GM10266 (cell line): ENCODE measurements around the gene PPP6R3.

ENCODE experiments used
- DNase-seq: peaks from one replicate; pipeline ENCODE4 v3.0.0; 2012; ENCODE audit errors: extremely low spot score
- TF ChIP-seq, protein P1 (sequence below): IDR thresholded peaks from 2 replicates; pipeline ENCODE4 v1.5.1; 2012; ENCODE audit warnings: mild to moderate bottlenecking, low read depth; ENCODE audit not compliant: control insufficient read depth, insufficient read depth; ENCODE audit errors: missing control alignments

Gene PPP6R3

DNA sequence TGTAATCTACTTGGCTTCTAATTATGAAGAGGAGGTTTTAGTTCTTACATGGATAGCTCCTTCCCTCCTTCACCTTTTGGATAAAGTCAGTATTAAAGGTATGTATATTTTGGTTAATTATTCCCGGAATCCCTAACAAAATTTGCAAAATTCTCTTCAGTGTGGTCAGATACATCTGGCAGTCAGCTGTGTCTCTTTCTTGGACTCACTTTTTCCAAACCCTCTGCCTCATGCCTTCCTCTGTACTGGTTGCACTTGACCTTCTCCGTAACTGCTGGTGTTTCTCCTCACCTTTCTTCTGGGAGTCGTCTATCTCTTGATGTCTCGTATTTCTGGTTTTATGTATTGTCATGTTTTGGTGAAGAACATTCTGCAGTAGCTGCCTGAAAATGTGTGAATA is 62.5 kb downstream of the PPP6R3 start:
- TF ChIP-seq, protein P1, sequence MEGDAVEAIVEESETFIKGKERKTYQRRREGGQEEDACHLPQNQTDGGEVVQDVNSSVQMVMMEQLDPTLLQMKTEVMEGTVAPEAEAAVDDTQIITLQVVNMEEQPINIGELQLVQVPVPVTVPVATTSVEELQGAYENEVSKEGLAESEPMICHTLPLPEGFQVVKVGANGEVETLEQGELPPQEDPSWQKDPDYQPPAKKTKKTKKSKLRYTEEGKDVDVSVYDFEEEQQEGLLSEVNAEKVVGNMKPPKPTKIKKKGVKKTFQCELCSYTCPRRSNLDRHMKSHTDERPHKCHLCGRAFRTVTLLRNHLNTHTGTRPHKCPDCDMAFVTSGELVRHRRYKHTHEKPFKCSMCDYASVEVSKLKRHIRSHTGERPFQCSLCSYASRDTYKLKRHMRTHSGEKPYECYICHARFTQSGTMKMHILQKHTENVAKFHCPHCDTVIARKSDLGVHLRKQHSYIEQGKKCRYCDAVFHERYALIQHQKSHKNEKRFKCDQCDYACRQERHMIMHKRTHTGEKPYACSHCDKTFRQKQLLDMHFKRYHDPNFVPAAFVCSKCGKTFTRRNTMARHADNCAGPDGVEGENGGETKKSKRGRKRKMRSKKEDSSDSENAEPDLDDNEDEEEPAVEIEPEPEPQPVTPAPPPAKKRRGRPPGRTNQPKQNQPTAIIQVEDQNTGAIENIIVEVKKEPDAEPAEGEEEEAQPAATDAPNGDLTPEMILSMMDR = no peak
- DNase-seq = no peak

DNA sequence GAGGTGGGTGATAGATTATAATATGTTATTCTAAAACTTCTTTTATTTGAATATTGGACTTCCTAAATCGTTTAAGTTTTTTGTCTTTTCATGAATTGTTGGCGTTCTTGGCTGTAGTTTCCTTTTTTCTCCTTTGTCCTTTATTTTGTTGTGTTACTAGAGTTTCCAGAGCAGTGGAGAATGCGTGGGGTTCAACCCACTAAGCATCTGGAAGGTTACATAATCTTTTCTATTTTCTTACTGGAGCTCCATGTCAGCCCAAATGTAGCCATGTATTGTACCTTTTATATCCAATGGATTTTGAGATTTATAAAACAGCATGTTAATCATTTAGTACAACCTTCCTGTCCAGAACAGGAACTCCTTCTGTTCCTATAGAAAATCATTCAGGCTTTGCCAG is 63.2 kb downstream of the PPP6R3 start:
- TF ChIP-seq, protein P1 = no peak
- DNase-seq = no peak

DNA sequence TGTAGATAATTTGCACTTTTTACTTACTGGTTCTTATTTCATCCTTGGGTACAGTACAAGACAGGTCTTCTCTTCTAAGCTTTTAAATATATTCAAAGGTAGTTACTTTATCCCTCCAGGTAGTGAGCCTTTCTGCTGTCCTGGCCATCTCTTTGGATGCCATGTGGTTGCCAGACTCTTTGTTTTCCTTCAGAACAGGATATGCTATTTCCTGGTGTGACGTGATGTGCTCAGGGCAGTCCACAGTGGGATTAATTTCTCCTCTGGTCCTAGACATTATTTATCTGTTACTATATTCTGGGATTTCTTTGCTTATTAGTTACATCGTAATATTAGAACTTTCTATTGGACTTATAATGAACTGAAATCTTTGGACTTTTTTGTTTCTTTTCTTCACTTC is 63.7 kb downstream of the PPP6R3 start:
- no peak for DNase-seq
- TF ChIP-seq, protein P1 = no peak

DNA sequence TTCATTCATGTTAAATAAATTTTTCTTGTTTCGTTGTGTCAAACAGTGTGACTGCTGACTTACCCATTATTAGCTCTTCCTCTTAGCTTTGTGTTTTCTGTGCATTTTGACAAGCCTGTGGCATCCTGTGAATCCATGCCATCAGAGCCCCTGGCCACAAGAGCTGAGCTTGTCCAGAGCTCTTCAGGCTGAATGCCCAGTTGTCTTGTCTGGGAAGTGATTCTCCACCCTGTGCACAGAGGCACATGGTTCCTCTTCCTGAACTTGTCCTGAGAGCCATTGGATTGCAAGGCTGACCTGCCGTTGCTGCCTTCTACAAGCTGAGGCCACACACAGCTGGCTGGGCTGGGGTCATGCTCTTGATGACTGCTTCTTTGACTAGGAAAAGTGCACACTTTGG is 64.1 kb downstream of the PPP6R3 start:
- TF ChIP-seq, protein P1 = no peak
- no peak for DNase-seq

DNA sequence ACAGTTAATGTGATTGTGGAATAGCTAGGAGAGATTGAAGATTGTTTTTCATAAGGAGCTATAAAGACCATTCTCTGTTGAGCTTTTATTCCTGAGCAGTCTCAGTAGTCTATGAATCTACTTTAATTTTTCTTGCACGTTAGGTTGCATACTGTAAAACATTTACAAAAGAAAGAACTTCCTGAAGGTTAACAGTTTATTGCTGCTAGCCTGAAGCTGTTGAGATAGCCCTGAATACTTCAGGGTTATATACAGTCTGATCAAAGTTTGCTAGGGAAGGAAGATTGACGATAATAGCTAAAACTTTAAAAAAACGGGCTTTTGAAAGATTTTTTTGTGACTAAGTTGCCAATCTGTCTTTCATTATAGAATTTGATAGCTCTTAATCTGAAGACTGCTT is 64.8 kb downstream of the PPP6R3 start:
- TF ChIP-seq, protein P1 = no peak
- no peak for DNase-seq

DNA sequence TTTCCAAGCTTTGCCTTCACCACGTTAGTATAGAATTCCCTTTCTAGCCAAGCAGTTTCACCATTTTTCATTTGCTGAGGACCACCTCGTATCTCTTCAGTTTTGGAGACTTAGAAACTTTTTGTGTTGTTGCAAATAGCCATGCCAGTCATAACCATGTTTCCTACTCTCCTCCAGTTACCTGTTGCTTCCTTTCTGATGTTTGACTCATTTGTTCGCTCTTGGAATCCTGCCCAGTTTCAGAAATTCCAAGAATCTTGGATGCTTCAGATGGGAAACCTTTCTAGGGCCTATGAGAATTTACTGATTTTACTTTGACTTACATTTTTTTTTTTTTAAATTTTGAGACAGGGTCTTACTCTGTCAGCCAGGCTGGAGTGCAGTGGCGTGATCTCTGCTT is 65.4 kb downstream of the PPP6R3 start:
- no peak for DNase-seq
- TF ChIP-seq, protein P1 = no peak

DNA sequence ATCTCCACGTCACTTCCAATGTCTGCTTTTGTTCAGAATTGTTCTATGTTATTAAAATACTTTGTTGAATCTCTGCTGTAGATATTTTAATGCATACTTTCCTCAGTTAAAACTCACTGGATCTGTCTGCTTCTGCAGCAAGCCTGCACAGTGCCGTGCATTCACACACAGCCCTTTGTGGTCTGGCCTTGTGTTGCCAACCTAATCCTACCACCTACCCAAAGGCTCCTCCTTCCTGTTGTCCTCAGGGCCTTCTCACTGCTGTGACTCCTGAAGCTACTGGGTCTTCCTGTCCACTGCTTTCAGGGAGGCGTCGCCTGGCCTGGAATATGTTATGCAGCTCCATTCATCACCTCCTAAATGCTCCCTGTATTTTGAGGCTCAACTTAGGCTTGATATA is 67.0 kb downstream of the PPP6R3 start:
- TF ChIP-seq, protein P1 = no peak
- no peak for DNase-seq
